Measurements from ENCODE around the gene SP1. TPM values are rescaled to one million over a fixed set of nuclear protein-coding genes. Genes with fewer than 3 reads are reported as not detected.

Gene SP1
- polyA plus RNA-seq, 3 donors, result 15.1 to 80.7 (median 22.7) TPM

- no peaks in the 10 kb centered on the region for H3K9me3 Mint-ChIP-seq
- H3K4me3 Mint-ChIP-seq, result no peak overlapping the region
- Histone ChIP-seq H3K4me1 (ENCODE audit: control insufficient read depth in 1 of 2, insufficient read depth in 2 of 2, low read length in 2 of 2) (no peaks in the 10 kb centered on the region), H3K9me3 (replicated peaks in 1 of 2; ENCODE audit: control insufficient read depth in 1 of 2, insufficient read depth in 1 of 2, low read length in 2 of 2) (no peaks in the 10 kb centered on the region), H3K36me3 (replicated peaks in 1 of 2; ENCODE audit: control insufficient read depth in 1 of 2, insufficient read depth in 2 of 2, low read length in 2 of 2) (peaks cover 100% of the 10 kb centered on the region in 2 donors), H3K27me3 (ENCODE audit: control insufficient read depth in 2 of 2, insufficient read depth in 2 of 2, low read length in 2 of 2) (no peaks in the 10 kb centered on the region), H2AFZ (ENCODE audit: insufficient read depth, low read depth, low read length, poor library complexity, severe bottlenecking) (no peak overlapping the region), H3K4me3 (replicated peaks in 1 of 3; ENCODE audit: low read depth in 2 of 3, low read length in 3 of 3) (no peak overlapping the region), H4K20me1 (ENCODE audit: insufficient read depth, low read length) (peaks cover 100% of the 10 kb centered on the region), H3K79me2 (ENCODE audit: insufficient read depth, low read length) (peaks cover 99% of the 10 kb centered on the region), H3K4me2 (replicated peaks; ENCODE audit: extremely low read depth, low read length, poor library complexity, severe bottlenecking) (no peak overlapping the region), H3K9ac (ENCODE audit: insufficient read depth, low read length, poor library complexity, severe bottlenecking) (no peak overlapping the region), H3K27ac (ENCODE audit: low read depth in 1 of 2, low read length in 2 of 2) (no peak overlapping the region)
- intact Hi-C loops (cut with micrococcal nuclease), result no loop called here
- H3K27ac Mint-ChIP-seq, result peak overlapping the region in 2 of 7 donors; percentile 30 to 48
- no peaks in the 10 kb centered on the region for H3K4me1 Mint-ChIP-seq
- peaks cover 0 to 2% (median 0%) of the 10 kb centered on the region in 3 donors for H3K27me3 Mint-ChIP-seq (ENCODE audit: low read depth in 3 of 3)
- no CpG with 5 or more reads among the region's 4 CpGs for WGBS (ENCODE audit: insufficient coverage)
- H3K36me3 Mint-ChIP-seq, result peaks cover 87 to 96% of the 10 kb centered on the region in 2 donors
- TF ChIP-seq CTCF (IDR thresholded peaks at IDR 0.05), result no peak
- DNase-seq, result no peak
Measured at GRCh38 chr12:53459097-53459496, 79.1 kb downstream of the SP1 start.

GRCh38 chr12:53461059-53461458 lies 81.1 kb downstream of the SP1 start:
- no peak overlapping the region for H3K4me3 ChIP-seq (replicated peaks in 1 of 3; ENCODE audit: low read depth in 2 of 3, low read length in 3 of 3)
- H3K36me3 ChIP-seq (replicated peaks in 1 of 2; ENCODE audit: control insufficient read depth in 1 of 2, insufficient read depth in 2 of 2, low read length in 2 of 2), result peaks cover 100% of the 10 kb centered on the region in 2 donors
- Mint-ChIP-seq H3K9me3 (no peaks in the 10 kb centered on the region), H3K27me3 (ENCODE audit: low read depth in 3 of 3) (no peaks in the 10 kb centered on the region), H3K4me3 (no peak overlapping the region), H3K27ac (peak overlapping the region in 2 of 7 donors; percentile 1 to 31), H3K4me1 (no peaks in the 10 kb centered on the region), H3K36me3 (peaks cover 86 to 96% of the 10 kb centered on the region in 2 donors)
- no peak overlapping the region for H3K9ac ChIP-seq (ENCODE audit: insufficient read depth, low read length, poor library complexity, severe bottlenecking)
- peaks cover 97% of the 10 kb centered on the region for H3K79me2 ChIP-seq (ENCODE audit: insufficient read depth, low read length)
- no peak overlapping the region for H3K27ac ChIP-seq (ENCODE audit: low read depth in 1 of 2, low read length in 2 of 2)
- no peak for DNase-seq
- WGBS (ENCODE audit: insufficient coverage), result 100% methylated on average over 1 of the region's 3 CpGs
- H3K27me3 ChIP-seq (ENCODE audit: control insufficient read depth in 2 of 2, insufficient read depth in 2 of 2, low read length in 2 of 2), result no peaks in the 10 kb centered on the region
- no peaks in the 10 kb centered on the region for H3K4me1 ChIP-seq (ENCODE audit: control insufficient read depth in 1 of 2, insufficient read depth in 2 of 2, low read length in 2 of 2)
- H3K9me3 ChIP-seq (replicated peaks in 1 of 2; ENCODE audit: control insufficient read depth in 1 of 2, insufficient read depth in 1 of 2, low read length in 2 of 2), result no peaks in the 10 kb centered on the region
- H2AFZ ChIP-seq (ENCODE audit: insufficient read depth, low read depth, low read length, poor library complexity, severe bottlenecking), result no peak overlapping the region
- H4K20me1 ChIP-seq (ENCODE audit: insufficient read depth, low read length), result peaks cover 100% of the 10 kb centered on the region
- intact Hi-C loops (cut with micrococcal nuclease), result no loop called here
- no peak for TF ChIP-seq CTCF (IDR thresholded peaks at IDR 0.05)
- no peak overlapping the region for H3K4me2 ChIP-seq (replicated peaks; ENCODE audit: extremely low read depth, low read length, poor library complexity, severe bottlenecking)
